Breast epithelium (tissue), 3 donors: Measurements from ENCODE around the gene ITPR1.

ENCODE experiments used
- CTCF ChIP-seq, 3 donors: fragments of 450-650 bp; IDR thresholded peaks; one replicate each; pipeline ENCODE4 v1.5.1; 2016 to 2017; ENCODE audit warnings: antibody characterized with exemption in 3 of 3, mild to moderate bottlenecking in 3 of 3, moderate library complexity in 3 of 3
- POLR2A ChIP-seq: fragments of 450-650 bp; IDR thresholded peaks from one replicate; pipeline ENCODE4 v1.6.1; 2016; ENCODE audit warnings: antibody characterized with exemption, mild to moderate bottlenecking, moderate library complexity
- POLR2AphosphoS5 ChIP-seq, 3 donors: sonication (generic); formaldehyde crosslinking; IDR thresholded peaks; one replicate each; pipeline ENCODE4 v1.6.1; 2017; ENCODE audit warnings: antibody characterized with exemption in 3 of 3

- no peak for TF ChIP-seq CTCF (IDR thresholded peaks at IDR 0.05)
- TF ChIP-seq POLR2A = no peak
- TF ChIP-seq POLR2AphosphoS5 (IDR thresholded peaks at IDR 0.05) = no peak
Measured at GRCh38 chr3:4776399-4776979, 283.3 kb downstream of the ITPR1 start.
